Skeletal muscle satellite cell (primary cell): ENCODE data around the gene RNLS.
"Not testable (repeated sequence)": the region's sequence is repeated elsewhere in the genome, so short reads cannot be mapped to it uniquely, and the experiment has no call there.

Source experiments
- H3K27me3 ChIP-seq: 2 replicates; pipeline ENCODE4 v1.7.0; 2013; ENCODE audit warnings: low read length; ENCODE audit not compliant: control insufficient read depth, insufficient read depth
- H3K36me3 ChIP-seq: 2 replicates; pipeline ENCODE4 v1.7.0; 2013; ENCODE audit warnings: mild to moderate bottlenecking, control low read depth, low read length; ENCODE audit not compliant: insufficient read depth
- H3K4me1 ChIP-seq: 2 replicates; pipeline ENCODE4 v1.7.0; 2013; ENCODE audit warnings: low read length; ENCODE audit not compliant: control insufficient read depth, insufficient read depth
- H3K4me2 ChIP-seq: 2 replicates; pipeline ENCODE4 v1.7.0; 2013; ENCODE audit warnings: mild to moderate bottlenecking, low read length
- H3K4me3 ChIP-seq: 2 replicates; pipeline ENCODE4 v1.7.0; 2013; ENCODE audit warnings: low read length
- H3K9ac ChIP-seq: 2 replicates; pipeline ENCODE4 v1.7.0; 2013; ENCODE audit warnings: mild to moderate bottlenecking, low read depth, low read length, moderate library complexity
- H3K9me3 ChIP-seq: replicated peaks from 2 replicates; pipeline ENCODE4 v1.7.0; 2013; ENCODE audit warnings: mild to moderate bottlenecking, control low read depth, low read length

Gene RNLS

DNA sequence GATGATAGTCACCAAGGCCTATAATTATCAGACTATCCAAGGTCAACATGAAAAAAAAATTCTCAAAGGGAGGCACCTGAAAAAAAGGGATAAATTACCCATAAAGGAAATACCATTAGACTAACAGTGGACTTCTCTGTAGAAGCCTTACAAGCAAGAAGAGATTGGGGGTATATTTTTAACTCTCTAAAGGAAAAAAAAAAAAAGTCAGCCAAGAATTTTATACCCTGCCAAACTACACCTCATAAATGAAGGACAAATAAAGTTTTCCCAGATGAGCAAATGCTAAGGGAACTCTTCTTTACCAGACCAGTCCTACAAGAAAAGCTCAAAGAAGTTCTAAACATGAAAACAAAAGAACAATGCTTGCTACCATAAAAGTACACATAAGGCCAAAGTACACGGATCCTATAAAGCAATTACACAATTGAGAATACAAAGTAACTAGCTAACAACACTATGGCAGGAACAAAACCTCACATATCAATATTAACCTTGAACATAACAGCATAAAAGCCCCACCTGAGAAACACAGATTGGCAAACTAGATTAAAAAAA is 263.1 kb downstream of the RNLS start:
- no peaks in the 10 kb centered on the region for H3K4me1 ChIP-seq
- no peak overlapping the region for H3K9ac ChIP-seq
- no peaks in the 10 kb centered on the region for H3K36me3 ChIP-seq
- no peaks in the 10 kb centered on the region for H3K9me3 ChIP-seq
- no peak overlapping the region for H3K4me3 ChIP-seq
- no peak overlapping the region for H3K4me2 ChIP-seq
- no peaks in the 10 kb centered on the region for H3K27me3 ChIP-seq

DNA sequence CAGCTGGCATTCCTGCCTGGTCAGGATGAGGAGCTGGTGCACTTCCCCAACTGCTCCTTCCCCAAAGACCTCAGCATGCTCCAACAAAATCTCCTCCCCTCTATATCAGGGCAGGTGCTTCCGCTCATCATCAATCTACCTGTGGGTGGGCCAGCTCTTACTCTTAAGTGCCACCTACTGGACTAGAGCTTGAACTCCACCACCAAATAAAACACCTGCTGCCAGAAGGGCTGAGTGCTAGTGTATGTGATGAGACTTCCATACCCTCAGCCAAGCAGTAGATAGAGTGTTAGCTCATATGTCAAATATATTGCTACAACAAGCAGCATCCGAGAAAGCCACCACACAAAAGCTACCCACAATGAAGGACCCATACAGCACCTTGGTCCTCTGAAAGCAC is 264.3 kb downstream of the RNLS start:
- H3K4me1 ChIP-seq = no peaks in the 10 kb centered on the region
- no peaks in the 10 kb centered on the region for H3K9me3 ChIP-seq
- no peak overlapping the region for H3K9ac ChIP-seq
- no peaks in the 10 kb centered on the region for H3K27me3 ChIP-seq
- H3K4me3 ChIP-seq = no peak overlapping the region
- no peak overlapping the region for H3K4me2 ChIP-seq
- no peaks in the 10 kb centered on the region for H3K36me3 ChIP-seq

DNA sequence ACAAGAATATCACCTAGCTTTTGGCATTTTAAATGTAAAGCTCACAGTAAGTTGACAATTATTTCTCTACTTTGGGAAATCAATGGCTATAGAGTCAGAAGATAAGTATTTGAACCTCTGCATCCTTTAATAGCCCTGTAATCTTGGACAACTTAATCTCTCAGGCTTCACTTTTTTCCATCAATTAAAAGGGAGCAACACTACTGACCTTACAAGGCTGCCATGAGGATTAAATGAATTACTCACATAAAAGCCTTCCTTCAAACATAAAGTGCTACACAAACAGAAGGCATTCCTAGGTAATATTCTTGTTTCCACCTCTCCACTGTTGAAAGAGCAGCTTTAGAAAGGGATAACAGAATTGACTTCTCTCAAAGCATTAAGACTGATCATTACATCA is 266.0 kb downstream of the RNLS start:
- H3K4me3 ChIP-seq = no peak overlapping the region
- no peaks in the 10 kb centered on the region for H3K27me3 ChIP-seq

DNA sequence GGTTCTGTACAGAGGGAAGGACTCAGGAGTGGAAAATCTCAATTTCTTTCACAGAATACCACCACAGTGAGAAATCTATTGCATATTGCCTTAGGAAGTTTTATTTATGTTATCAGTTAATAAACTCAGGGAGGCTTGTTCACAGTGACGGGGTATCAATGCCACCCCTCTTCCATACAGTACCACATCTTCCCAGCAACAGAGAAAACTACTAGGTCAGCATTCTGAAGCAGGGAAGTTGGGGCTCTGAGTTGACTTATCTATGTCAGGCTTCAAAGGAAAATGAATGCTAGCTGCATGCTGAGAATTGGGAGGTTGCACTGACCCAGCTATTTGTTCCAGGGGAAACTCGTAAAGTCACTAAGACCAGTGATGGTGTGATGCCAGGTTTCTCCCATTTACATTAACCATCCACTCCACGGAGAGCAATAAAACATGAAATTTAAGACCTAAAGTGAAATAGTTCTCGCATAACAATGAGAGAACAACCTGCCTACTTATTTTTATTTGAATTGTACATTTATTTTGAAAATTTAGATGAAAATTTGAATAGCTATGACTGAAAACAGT is 266.7 kb downstream of the RNLS start:
- Histone ChIP-seq H3K4me1 (no peaks in the 10 kb centered on the region), H3K4me2 (no peak overlapping the region), H3K9me3 (no peaks in the 10 kb centered on the region), H3K4me3 (no peak overlapping the region), H3K27me3 (no peaks in the 10 kb centered on the region), H3K36me3 (no peaks in the 10 kb centered on the region), H3K9ac (no peak overlapping the region)

More for the DNA sequence above, 266.0 kb downstream of the RNLS start:
- Histone ChIP-seq H3K36me3 (no peaks in the 10 kb centered on the region), H3K4me1 (no peaks in the 10 kb centered on the region), H3K9me3 (no peaks in the 10 kb centered on the region), H3K4me2 (no peak overlapping the region), H3K9ac (no peak overlapping the region)

DNA sequence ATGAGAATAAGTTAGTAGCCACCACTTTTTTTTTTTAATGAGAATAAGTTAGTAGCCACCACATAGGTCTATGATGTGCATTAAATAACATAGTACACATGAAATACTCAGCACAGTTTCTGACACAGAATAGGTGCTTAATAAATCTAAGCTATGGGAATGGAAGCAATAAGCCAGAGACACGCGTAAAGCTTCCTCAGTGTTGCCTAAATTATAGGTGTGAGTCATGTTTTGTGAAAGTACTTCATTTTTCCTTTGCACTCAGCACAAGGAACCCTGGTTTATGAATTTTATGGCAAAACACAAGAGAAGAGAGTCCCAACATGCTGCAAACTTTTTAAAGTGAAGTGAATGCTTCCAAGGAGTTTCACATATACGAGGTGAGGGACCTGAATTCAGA is 267.4 kb downstream of the RNLS start:
- Histone ChIP-seq H3K27me3 (no peaks in the 10 kb centered on the region), H3K9me3 (no peaks in the 10 kb centered on the region), H3K4me2 (no peak overlapping the region), H3K36me3 (no peaks in the 10 kb centered on the region), H3K4me3 (no peak overlapping the region), H3K9ac (no peak overlapping the region), H3K4me1 (no peaks in the 10 kb centered on the region)

DNA sequence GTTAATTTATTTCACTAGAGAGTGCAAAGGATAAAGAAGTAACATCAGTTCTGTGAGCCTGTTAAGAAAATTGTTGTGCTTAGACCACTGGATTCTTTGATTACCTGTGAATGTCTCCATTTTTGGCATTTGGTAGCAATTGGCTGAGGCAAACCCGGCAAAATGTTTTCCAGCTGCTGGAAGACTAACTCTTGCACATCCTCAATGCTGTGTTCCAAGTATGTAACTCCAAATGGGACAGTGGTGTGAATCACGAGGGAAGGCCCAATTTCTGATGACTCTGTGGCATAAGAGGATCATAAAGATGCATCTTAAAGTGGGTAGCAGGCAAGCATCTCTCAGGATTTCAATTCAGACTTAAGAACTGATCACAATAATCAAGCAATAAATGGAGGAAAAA is 268.8 kb downstream of the RNLS start:
- Histone ChIP-seq H3K9ac (no peak overlapping the region), H3K36me3 (no peaks in the 10 kb centered on the region), H3K4me2 (no peak overlapping the region), H3K4me1 (no peaks in the 10 kb centered on the region), H3K27me3 (no peaks in the 10 kb centered on the region), H3K4me3 (no peak overlapping the region), H3K9me3 (no peaks in the 10 kb centered on the region)

DNA sequence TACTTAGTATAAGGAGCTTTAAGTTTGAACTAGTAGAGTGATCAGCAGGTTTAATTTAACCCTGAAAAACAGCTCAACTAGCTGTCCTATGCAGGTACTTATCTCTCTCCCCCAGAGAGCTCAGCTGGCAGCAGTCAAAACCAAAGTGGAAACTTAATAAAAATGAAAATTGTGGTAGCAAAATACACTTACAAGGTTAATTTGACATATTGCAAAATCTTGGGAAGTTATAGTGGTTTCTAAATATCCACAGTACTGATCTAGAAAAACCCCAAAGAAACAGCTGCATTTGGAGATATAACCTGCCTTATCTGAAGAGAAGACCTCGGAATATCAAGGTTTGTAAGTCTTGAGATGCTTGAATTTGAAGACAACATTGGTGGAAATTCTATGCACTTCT is 269.2 kb downstream of the RNLS start:
- H3K9me3 ChIP-seq = no peaks in the 10 kb centered on the region
- H3K27me3 ChIP-seq = no peaks in the 10 kb centered on the region
- H3K4me2 ChIP-seq = no peak overlapping the region
- no peak overlapping the region for H3K9ac ChIP-seq
- no peak overlapping the region for H3K4me3 ChIP-seq
- no peaks in the 10 kb centered on the region for H3K36me3 ChIP-seq
- no peaks in the 10 kb centered on the region for H3K4me1 ChIP-seq

DNA sequence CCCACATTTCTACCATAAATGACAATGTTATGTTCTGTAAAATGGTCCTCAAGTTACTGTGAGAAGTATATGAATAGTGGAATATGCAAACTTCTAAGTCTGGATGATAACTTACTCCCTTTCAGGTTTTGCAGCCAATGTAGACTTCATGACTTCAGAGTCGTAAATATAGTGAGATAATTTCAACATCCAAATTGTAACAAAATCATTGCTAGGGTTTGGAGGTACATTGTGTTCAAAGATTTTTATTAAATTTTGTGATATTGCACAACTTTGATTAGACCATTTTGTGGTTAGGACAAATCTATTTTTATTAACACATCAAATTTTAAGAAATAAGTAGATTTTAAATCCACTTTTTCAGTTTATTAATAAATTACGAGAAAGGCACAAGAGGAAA is 270.3 kb downstream of the RNLS start:
- Histone ChIP-seq H3K4me3 (no peak overlapping the region), H3K27me3 (no peaks in the 10 kb centered on the region), H3K4me2 (no peak overlapping the region), H3K36me3 (no peaks in the 10 kb centered on the region), H3K9ac (no peak overlapping the region), H3K9me3 (no peaks in the 10 kb centered on the region), H3K4me1 (no peaks in the 10 kb centered on the region)

DNA sequence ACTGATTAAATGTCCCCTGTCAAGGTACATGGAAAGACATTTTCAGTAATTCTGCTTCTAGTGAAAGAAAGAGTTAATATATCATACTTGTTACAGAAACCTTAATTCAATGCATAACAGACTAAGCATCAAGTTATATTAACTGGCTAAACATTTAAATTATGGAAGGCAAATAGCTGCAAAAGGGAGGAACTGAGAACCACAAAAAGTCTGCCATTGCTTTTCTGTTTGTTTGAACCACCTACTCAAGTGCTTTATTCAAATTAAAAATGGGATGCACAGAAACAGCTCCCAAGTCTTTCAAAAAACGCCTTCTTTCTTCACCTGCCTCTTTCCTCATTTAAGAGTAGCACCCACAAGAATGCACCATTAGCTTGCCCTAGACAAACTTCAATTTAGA is 271.9 kb downstream of the RNLS start:
- H3K9ac ChIP-seq = no peak overlapping the region
- no peak overlapping the region for H3K4me3 ChIP-seq
- H3K4me2 ChIP-seq = no peak overlapping the region
- H3K9me3 ChIP-seq = no peaks in the 10 kb centered on the region
- H3K4me1 ChIP-seq = no peaks in the 10 kb centered on the region
- H3K27me3 ChIP-seq = no peaks in the 10 kb centered on the region
- H3K36me3 ChIP-seq = no peaks in the 10 kb centered on the region

DNA sequence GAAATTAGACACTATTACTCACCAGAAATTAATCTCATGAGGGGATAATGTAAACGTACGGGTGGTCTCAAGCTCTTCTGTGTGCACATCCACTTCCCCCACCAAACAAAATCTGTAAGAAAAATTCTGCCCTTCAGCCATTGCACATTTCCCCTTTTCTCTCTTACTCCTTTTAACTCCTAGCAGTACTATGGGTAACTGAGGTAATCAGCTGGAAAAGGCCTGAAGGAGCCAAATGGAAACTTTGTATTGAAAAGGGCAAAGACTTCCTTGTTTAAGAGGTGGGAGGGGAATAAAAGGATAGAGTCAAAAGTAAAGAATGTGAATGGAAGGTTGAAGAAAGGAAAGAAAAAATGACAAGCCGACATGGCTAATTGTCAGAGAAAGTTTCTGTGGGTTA is 273.8 kb downstream of the RNLS start:
- H3K27me3 ChIP-seq = no peaks in the 10 kb centered on the region
- H3K4me1 ChIP-seq = no peaks in the 10 kb centered on the region
- H3K36me3 ChIP-seq = no peaks in the 10 kb centered on the region
- H3K9me3 ChIP-seq = no peaks in the 10 kb centered on the region
- H3K4me3 ChIP-seq = no peak overlapping the region
- no peak overlapping the region for H3K9ac ChIP-seq
- no peak overlapping the region for H3K4me2 ChIP-seq

DNA sequence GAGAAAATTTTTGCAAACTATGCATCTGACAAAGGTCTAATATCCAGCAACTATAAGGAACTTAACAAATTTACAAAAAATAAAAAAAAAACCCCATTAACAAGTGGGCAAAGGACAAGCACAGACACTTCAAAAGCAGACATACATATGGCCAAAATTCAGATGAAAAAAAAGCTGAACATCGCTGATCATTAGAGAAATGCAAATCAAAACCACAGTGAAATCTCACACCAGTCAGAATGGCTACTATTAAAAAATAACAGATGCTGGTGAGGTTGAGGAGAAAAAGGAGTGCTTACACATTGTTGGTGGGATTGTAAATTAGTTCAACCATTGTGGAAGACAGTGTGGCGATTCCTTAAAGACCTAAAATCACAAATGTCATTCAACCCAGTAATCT is 274.8 kb downstream of the RNLS start:
- not testable (repeated sequence) for H3K36me3 ChIP-seq, H3K4me2 ChIP-seq, H3K4me1 ChIP-seq, H3K9me3 ChIP-seq, H3K4me3 ChIP-seq, H3K9ac ChIP-seq, H3K27me3 ChIP-seq

DNA sequence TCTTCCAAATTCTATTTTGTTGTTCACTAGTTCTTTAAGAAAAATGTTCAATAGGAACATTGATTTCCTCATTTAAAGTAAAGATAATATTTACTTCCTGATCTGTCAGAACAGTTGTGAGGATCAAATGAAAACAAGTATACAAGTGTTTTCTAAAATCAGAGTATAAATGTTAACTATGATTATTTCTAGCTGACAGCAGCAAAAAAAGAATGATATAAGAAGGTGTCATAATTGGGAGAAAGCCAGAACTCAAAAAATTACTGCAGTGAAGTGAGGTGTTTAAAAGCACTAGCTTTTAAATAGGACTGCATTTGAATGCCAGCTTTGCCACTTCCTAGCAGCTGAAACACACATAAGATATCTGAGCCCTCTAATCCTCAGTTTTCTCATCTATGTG is 283.3 kb downstream of the RNLS start:
- no peaks in the 10 kb centered on the region for H3K9me3 ChIP-seq
- H3K27me3 ChIP-seq = no peaks in the 10 kb centered on the region
- H3K36me3 ChIP-seq = no peaks in the 10 kb centered on the region
- no peak overlapping the region for H3K9ac ChIP-seq
- H3K4me2 ChIP-seq = no peak overlapping the region
- H3K4me3 ChIP-seq = no peak overlapping the region
- H3K4me1 ChIP-seq = peaks cover 1% of the 10 kb centered on the region
